Glomerular endothelial cell (primary cell): Measurements from ENCODE around the gene TANC1. TPM values are rescaled to one million over a fixed set of nuclear protein-coding genes. Genes with fewer than 3 reads are reported as not detected.

ENCODE experiments used
- DNase-seq: peaks from one replicate; pipeline ENCODE4 v3.0.0-alpha.2; 2011; ENCODE audit warnings: low read depth, low spot score; ENCODE audit errors: extremely low read depth
- total RNA-seq: library from RNA; depleted of rRNA; stranded (reverse); fragments of >200 nt; gene quantifications from 2 replicates; pipeline ENCODE4 v1.2.3, GENCODE V29; 2015

The TANC1 gene
- total RNA-seq, 1 donor from 2014 or later, result 103 TPM

GRCh38 chr2:158960193-158960592, 8.2 kb upstream of the TANC1 start:
- no peak for DNase-seq

GRCh38 chr2:158962074-158962473, 6.4 kb upstream of the TANC1 start:
- no peak for DNase-seq

- DNase-seq, result no peak
Observed at GRCh38 chr2:158963071-158963470, 5.4 kb upstream of the TANC1 start.

GRCh38 chr2:158965107-158965506, 3.3 kb upstream of the TANC1 start:
- no peak for DNase-seq

- no peak for DNase-seq
Observed at GRCh38 chr2:158965641-158966040, 2.8 kb upstream of the TANC1 start.

GRCh38 chr2:158966312-158966711, 2.1 kb upstream of the TANC1 start:
- no peak for DNase-seq

- no peak for DNase-seq
Observed at GRCh38 chr2:158967114-158967730, 1.2 kb upstream of the TANC1 start.

GRCh38 chr2:158967731-158968395, 577 bp upstream of the TANC1 start:
- no peak for DNase-seq

GRCh38 chr2:158969162-158969714, 798 bp downstream of the TANC1 start:
- no peak for DNase-seq

GRCh38 chr2:158969715-158970240, 1.3 kb downstream of the TANC1 start:
- no peak for DNase-seq

GRCh38 chr2:158970241-158970751, 1.9 kb downstream of the TANC1 start:
- DNase-seq, result peak; percentile 39

GRCh38 chr2:158973116-158973956, 4.9 kb downstream of the TANC1 start:
- DNase-seq, result no peak

GRCh38 chr2:158975271-158975921, 7.0 kb downstream of the TANC1 start:
- no peak for DNase-seq

- no peak for DNase-seq
Observed at GRCh38 chr2:158979772-158980171, 11.3 kb downstream of the TANC1 start.

- no peak for DNase-seq
Observed at GRCh38 chr2:158984604-158985135, 16.2 kb downstream of the TANC1 start.

GRCh38 chr2:158988501-158988900, 20.1 kb downstream of the TANC1 start:
- DNase-seq, result no peak

GRCh38 chr2:158989165-158989564, 20.7 kb downstream of the TANC1 start:
- no peak for DNase-seq

GRCh38 chr2:158990397-158991214, 22.2 kb downstream of the TANC1 start:
- DNase-seq, result no peak

GRCh38 chr2:158993030-158993429, 24.6 kb downstream of the TANC1 start:
- DNase-seq, result no peak
